ENCODE results near the gene NBAS.

Gene NBAS

GRCh38 chr2:15126373-15126772, 434.8 kb downstream of the NBAS start:
- no peak for DNase-seq (ENCODE audit: low read depth)

- no peak for DNase-seq (ENCODE audit: low read depth)
Measured at GRCh38 chr2:15122915-15123314, 438.2 kb downstream of the NBAS start.

GRCh38 chr2:15120631-15121030, 440.5 kb downstream of the NBAS start:
- DNase-seq (ENCODE audit: low read depth): no peak

- DNase-seq (ENCODE audit: low read depth): no peak
Measured at GRCh38 chr2:15119722-15120175, 441.4 kb downstream of the NBAS start.

- no peak for DNase-seq (ENCODE audit: low read depth)
Measured at GRCh38 chr2:15117409-15118050, 443.6 kb downstream of the NBAS start.
